KMS-11 (cell line): ENCODE measurements around the gene PHAX.
"Not testable (repeated sequence)": the region's sequence is repeated elsewhere in the genome, so short reads cannot be mapped to it uniquely, and the experiment has no call there.

Experiments
- H2AFZ ChIP-seq: fragments of 200-600 bp; sonication (generic); 2 replicates; pipeline ENCODE4 v1.6.1; 2016; ENCODE audit warnings: antibody characterized with exemption, mixed run types, low read depth
- H3K27ac ChIP-seq: fragments of 200-600 bp; sonication (generic); 2 replicates; pipeline ENCODE4 v1.6.1; 2016; ENCODE audit warnings: mild to moderate bottlenecking, mixed run types
- H3K27me3 ChIP-seq: fragments of 200-600 bp; sonication (generic); 2 replicates; pipeline ENCODE4 v1.6.1; 2017; ENCODE audit warnings: mild to moderate bottlenecking, low read depth, mixed run types, moderate library complexity; ENCODE audit not compliant: insufficient read depth
- H3K36me3 ChIP-seq: fragments of 200-600 bp; sonication (generic); 2 replicates; pipeline ENCODE4 v1.6.1; 2017; ENCODE audit warnings: mild to moderate bottlenecking, mixed run types; ENCODE audit not compliant: insufficient read depth
- H3K4me1 ChIP-seq: fragments of 200-600 bp; sonication (generic); 2 replicates; pipeline ENCODE4 v1.6.1; 2016; ENCODE audit warnings: mild to moderate bottlenecking, low read depth, mixed run types; ENCODE audit not compliant: poor library complexity, severe bottlenecking
- H3K4me2 ChIP-seq: fragments of 200-600 bp; sonication (generic); 2 replicates; pipeline ENCODE4 v1.7.0; 2016; ENCODE audit warnings: mild to moderate bottlenecking, mixed run types
- H3K4me3 ChIP-seq: fragments of 200-600 bp; sonication (generic); IDR thresholded peaks from 2 replicates; pipeline ENCODE4 v1.6.1; 2017; ENCODE audit warnings: low read depth, low read length, mixed read lengths; ENCODE audit not compliant: insufficient read depth
- H3K79me2 ChIP-seq: fragments of 200-600 bp; sonication (generic); 2 replicates; pipeline ENCODE4 v1.6.1; 2016; ENCODE audit warnings: low read depth, mixed run types; ENCODE audit not compliant: insufficient read depth
- H3K9ac ChIP-seq: fragments of 200-600 bp; sonication (generic); 2 replicates; pipeline ENCODE4 v1.6.1; 2016; ENCODE audit warnings: mild to moderate bottlenecking, mixed run types
- H4K20me1 ChIP-seq: fragments of 200-600 bp; sonication (generic); 2 replicates; pipeline ENCODE4 v1.6.1; 2016; ENCODE audit warnings: mild to moderate bottlenecking, mixed run types; ENCODE audit not compliant: insufficient read depth
- TF ChIP-seq, protein P1 (sequence below): fragments of 200-600 bp; sonication (generic); conservative IDR thresholded peaks from 2 replicates; pipeline ENCODE4 v1.6.1; 2017; ENCODE audit warnings: low read depth, mild to moderate bottlenecking, antibody characterized with exemption, low read length, moderate library complexity, mixed read lengths

The PHAX gene

DNA sequence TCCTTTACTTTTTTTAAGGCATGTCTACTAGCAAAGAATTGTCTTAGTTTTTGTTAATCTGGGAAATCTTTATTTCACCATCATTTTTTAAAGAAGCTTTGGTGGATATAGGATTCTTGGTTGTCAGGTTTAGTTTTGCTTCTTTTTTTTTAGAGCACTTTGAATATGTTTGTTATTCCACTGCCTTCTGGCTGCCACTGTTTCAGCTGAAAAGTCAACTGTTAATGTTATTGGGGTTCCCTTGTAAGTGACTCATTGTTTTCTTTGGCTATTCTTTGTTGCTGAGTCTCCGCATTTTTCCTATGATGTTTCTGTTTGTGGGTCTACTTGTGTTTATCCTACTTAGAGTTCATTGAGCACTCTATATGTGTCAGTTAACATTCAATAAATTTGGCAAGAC is 44.4 kb downstream of the PHAX start:
- Histone ChIP-seq H3K36me3 (no peaks in the 10 kb centered on the region), H3K79me2 (no peaks in the 10 kb centered on the region), H2AFZ (no peak overlapping the region), H4K20me1 (no peaks in the 10 kb centered on the region), H3K4me3 (no peak overlapping the region), H3K27me3 (no peaks in the 10 kb centered on the region), H3K9ac (no peak overlapping the region), H3K4me1 (no peaks in the 10 kb centered on the region), H3K27ac (no peak overlapping the region), H3K4me2 (no peak overlapping the region)
- TF ChIP-seq, protein P1, sequence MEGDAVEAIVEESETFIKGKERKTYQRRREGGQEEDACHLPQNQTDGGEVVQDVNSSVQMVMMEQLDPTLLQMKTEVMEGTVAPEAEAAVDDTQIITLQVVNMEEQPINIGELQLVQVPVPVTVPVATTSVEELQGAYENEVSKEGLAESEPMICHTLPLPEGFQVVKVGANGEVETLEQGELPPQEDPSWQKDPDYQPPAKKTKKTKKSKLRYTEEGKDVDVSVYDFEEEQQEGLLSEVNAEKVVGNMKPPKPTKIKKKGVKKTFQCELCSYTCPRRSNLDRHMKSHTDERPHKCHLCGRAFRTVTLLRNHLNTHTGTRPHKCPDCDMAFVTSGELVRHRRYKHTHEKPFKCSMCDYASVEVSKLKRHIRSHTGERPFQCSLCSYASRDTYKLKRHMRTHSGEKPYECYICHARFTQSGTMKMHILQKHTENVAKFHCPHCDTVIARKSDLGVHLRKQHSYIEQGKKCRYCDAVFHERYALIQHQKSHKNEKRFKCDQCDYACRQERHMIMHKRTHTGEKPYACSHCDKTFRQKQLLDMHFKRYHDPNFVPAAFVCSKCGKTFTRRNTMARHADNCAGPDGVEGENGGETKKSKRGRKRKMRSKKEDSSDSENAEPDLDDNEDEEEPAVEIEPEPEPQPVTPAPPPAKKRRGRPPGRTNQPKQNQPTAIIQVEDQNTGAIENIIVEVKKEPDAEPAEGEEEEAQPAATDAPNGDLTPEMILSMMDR = no peak

DNA sequence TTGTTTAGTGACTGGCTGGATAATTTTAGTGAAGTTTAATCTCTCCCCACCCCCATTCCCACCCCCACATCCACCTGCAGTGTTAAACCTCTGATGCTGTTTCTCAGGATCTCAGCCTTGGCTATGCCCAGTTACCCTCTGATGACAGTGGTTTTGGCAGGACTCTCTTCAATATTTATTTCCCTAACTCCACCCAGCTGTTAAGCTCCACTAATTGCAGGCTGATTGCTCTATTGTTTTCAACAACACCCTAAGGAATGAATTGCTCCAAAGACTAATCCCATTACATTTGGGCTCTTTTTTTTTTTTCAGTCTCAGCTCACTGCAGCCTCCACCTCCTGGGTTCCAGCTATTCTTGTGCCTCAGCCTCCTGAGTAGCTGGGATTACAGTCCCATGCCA is 46.3 kb downstream of the PHAX start:
- Histone ChIP-seq H3K27me3 (no peaks in the 10 kb centered on the region), H4K20me1 (no peaks in the 10 kb centered on the region), H2AFZ (no peak overlapping the region), H3K4me2 (no peak overlapping the region), H3K9ac (no peak overlapping the region), H3K36me3 (no peaks in the 10 kb centered on the region), H3K27ac (no peak overlapping the region), H3K79me2 (no peaks in the 10 kb centered on the region), H3K4me3 (no peak overlapping the region), H3K4me1 (no peaks in the 10 kb centered on the region)
- TF ChIP-seq, protein P1 = no peak

DNA sequence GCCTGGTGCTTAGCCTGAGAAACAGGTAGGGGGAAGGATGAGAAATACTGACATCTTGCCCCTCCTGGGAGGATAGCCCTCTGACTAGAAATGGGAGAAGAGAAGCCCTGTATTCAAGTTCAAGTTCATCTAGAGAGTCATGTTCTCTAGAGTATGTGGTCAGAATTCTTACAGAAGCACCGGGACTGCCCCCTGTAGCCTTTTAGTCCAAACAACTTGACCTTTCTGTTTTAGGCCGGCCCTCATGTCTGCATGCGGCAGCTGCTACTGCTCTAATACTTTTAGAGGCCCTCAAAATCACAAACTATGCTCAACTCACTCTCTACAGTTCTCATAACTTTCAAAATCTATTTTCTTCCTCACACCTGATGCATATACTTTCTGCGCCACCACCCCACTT is 47.7 kb downstream of the PHAX start:
- Histone ChIP-seq H3K4me1 (no peaks in the 10 kb centered on the region), H3K27me3 (no peaks in the 10 kb centered on the region), H3K9ac (no peak overlapping the region), H2AFZ (no peak overlapping the region), H3K36me3 (no peaks in the 10 kb centered on the region), H3K4me2 (no peak overlapping the region), H4K20me1 (no peaks in the 10 kb centered on the region), H3K27ac (no peak overlapping the region), H3K79me2 (no peaks in the 10 kb centered on the region), H3K4me3 (no peak overlapping the region)
- TF ChIP-seq, protein P1 = no peak

DNA sequence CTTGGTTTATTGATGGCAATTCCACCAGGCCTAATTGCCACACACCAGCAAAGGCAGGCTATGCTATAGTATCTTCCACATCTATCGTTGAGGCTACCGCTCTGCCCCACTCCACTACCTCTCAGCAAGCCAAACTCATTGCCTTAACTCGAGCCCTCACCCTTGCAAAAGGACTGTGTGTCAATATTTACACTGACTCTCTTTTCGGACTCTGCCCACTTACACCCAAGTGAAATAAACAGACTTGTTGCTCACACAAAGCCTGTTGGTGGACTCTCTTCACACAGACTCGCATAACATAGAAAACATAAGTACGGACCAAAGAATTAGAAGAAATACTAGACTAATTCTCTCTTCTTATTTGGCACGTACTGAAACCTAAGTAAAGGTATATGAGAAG is 48.3 kb downstream of the PHAX start:
- H3K4me3 ChIP-seq, H3K9ac ChIP-seq, H3K4me2 ChIP-seq, H2AFZ ChIP-seq, H3K4me1 ChIP-seq, H3K36me3 ChIP-seq, H4K20me1 ChIP-seq, H3K27me3 ChIP-seq, H3K79me2 ChIP-seq, H3K27ac ChIP-seq: not testable (repeated sequence)

DNA sequence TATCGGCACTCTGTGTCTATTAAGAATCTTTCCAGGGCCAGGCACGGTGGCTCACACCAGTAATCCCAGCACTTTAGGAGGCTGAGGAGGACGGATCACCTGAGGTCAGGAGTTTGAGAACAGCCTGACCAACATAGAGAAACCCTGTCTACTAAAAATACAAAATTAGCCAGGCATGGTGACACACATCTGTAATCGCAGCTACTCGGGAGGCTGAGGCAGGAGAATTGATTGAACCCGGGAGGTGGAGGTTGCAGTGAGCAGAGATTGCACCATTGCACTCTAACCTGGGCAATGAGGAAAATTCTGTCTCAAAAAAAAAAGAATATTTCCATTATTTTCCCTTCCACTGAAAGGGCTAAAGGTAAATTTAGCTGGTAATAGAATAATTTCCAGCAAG is 49.0 kb downstream of the PHAX start:
- not testable (repeated sequence) for H2AFZ ChIP-seq, H3K4me3 ChIP-seq, H3K4me1 ChIP-seq, H3K27ac ChIP-seq, H3K4me2 ChIP-seq, H4K20me1 ChIP-seq, H3K79me2 ChIP-seq, H3K27me3 ChIP-seq, H3K36me3 ChIP-seq, H3K9ac ChIP-seq

DNA sequence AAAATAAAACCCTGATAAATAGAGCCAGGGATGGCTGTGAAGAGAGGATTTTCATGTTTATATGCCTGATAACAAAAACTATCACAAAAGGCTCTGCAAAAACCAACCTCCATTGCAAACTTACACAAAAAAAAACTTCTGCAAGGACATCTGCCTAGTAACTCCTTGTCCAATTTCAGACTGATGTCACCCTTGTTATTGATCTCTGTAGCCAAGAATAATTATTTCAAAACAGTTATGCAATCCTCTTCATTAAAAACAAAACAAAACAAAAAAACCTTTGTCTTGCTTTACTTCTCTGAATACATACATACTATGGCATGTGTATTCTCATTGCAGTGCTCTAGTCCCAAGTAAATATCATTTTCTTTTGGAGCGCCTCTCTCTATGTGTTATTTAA is 49.7 kb downstream of the PHAX start:
- H2AFZ ChIP-seq = no peak overlapping the region
- H3K36me3 ChIP-seq = no peaks in the 10 kb centered on the region
- no peak overlapping the region for H3K4me3 ChIP-seq
- H3K27ac ChIP-seq = no peak overlapping the region
- H3K79me2 ChIP-seq = no peaks in the 10 kb centered on the region
- H3K4me2 ChIP-seq = no peak overlapping the region
- no peaks in the 10 kb centered on the region for H4K20me1 ChIP-seq
- no peaks in the 10 kb centered on the region for H3K27me3 ChIP-seq
- H3K4me1 ChIP-seq = no peaks in the 10 kb centered on the region
- H3K9ac ChIP-seq = no peak overlapping the region
- TF ChIP-seq, protein P1 = no peak
